SK-N-SH treated with all-trans-retinoic acid at 6 μM for 48 hours (cell line): ENCODE measurements around the gene TAF1A.

Experiments used
- ISL1 ChIP-seq: fragments of 250-450 bp; sonication (Bioruptor Pico); IDR thresholded peaks from 2 replicates; pipeline ENCODE4 v2.1.2; 2022; ENCODE audit warnings: mild to moderate bottlenecking, moderate library complexity
- PATZ1 ChIP-seq: fragments of 250-450 bp; sonication (Bioruptor Pico); IDR thresholded peaks from 2 replicates; pipeline ENCODE4 v1.8.0; 2020; ENCODE audit warnings: mild to moderate bottlenecking, moderate library complexity, borderline replicate concordance
- PPARA ChIP-seq: fragments of 250-450 bp; sonication (Bioruptor Pico); IDR thresholded peaks from 2 replicates; pipeline ENCODE4 v1.5.0; 2020; ENCODE audit warnings: mild to moderate bottlenecking, borderline replicate concordance

DNA sequence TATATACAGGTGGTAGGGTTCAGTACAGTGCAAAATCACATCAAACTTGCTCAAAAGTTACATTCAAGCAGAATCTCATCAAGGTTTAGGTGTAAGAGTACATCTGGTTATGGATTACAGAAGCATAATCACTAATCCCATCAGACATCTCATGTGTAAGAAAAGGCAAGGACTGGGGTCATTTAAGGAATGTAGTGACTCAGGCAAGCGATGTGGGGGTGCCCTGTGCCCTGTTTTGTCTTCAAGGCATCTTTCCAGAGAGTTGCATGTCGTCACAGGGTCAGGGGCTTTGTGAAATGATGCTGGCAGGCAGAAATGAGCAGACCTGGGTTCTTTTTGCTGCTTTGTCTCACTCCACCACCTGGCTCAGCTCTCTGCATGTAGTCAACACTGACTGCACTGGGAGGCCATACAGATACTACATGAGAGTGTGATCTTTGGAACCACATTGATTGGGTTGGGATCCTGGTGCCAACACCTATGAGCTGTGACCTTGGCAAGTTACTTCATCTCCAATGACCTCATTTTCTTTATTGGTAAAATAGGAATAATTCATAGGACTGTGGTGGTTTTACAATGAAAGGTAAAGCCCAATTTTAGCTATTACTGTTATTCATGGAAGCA lies 33.6 kb downstream of the TAF1A start:
- no peak for TF ChIP-seq ISL1 (CRISPR knock-in tag)
- no peak for TF ChIP-seq PPARA (CRISPR knock-in tag)
- TF ChIP-seq PATZ1 (CRISPR knock-in tag): no peak
